Measurements from ENCODE around the gene CDCA4. TPM values are rescaled to one million over a fixed set of nuclear protein-coding genes. Genes with fewer than 3 reads are reported as not detected.
A peak's percentile ranks its signal among the peaks of the same experiment; 100 is the strongest.

CDCA4 gene
- polyA plus RNA-seq, 1 of the 3 experiments (the other 2 are of a cell fraction), result 26.8 TPM

GRCh38 chr14:105011312-105011990 lies 9.4 kb downstream of the CDCA4 start:
- H3K27ac ChIP-seq (ENCODE audit: low read depth in 2 of 2, low read length in 1 of 2), result peak overlapping the region in 1 of 2 experiments; percentile 13; a peak in 1 of 4 replicates
- no peak overlapping the region for H3K4me3 ChIP-seq (ENCODE audit: low read depth in 2 of 2, low read length in 1 of 2)
- H3K9me2 ChIP-seq, result no peaks in the 10 kb centered on the region
- CTCF ChIA-PET, result interaction anchor here (0.7 to 10.9 kb wide), 6 partner anchors 10 to 60 kb away, joined by 3 to 138 read pairs (median 4); partner anchors contain the start of gene CLBA1
- H3K27me3 ChIP-seq (ENCODE audit: insufficient read depth), result no peaks in the 10 kb centered on the region
- H3K9ac ChIP-seq, result no peak overlapping the region
- peaks cover 98% of the 10 kb centered on the region for H3K79me2 ChIP-seq (ENCODE audit: insufficient read depth)
- H3K36me3 ChIP-seq (replicated peaks in 1 of 2; ENCODE audit: control insufficient read depth in 1 of 2, insufficient read depth in 2 of 2, low read length in 1 of 2), result peaks cover 27 to 37% of the 10 kb centered on the region in 2 experiments
- peaks cover 23 to 44% of the 10 kb centered on the region in 2 experiments for H3K4me1 ChIP-seq (ENCODE audit: control insufficient read depth in 1 of 2, insufficient read depth in 2 of 2, low read depth in 1 of 2, low read length in 1 of 2)
- no peaks in the 10 kb centered on the region for H3K9me3 ChIP-seq
- POLR2A ChIA-PET, result interaction anchor here (0.6 kb wide), 1 partner anchor 106 kb away, joined by 3 read pairs; no protein-coding TSS in a partner anchor
- TF ChIP-seq FOSL2 (IDR thresholded peaks at IDR 0.05; ENCODE audit: borderline replicate concordance, low read depth), result no peak
- H2AFZ ChIP-seq (ENCODE audit: low read depth), result no peak overlapping the region
- peak overlapping the region; percentile 46; the same call in 1 of the 2 replicates for H3K4me2 ChIP-seq
- WGBS (ENCODE audit: low lambda C conversion rate), result 90% methylated on average over 18 of the region's 29 CpGs
- peaks cover 18% of the 10 kb centered on the region for H3F3A ChIP-seq (replicated peaks; ENCODE audit: insufficient read depth)
- peaks cover 96% of the 10 kb centered on the region for H4K20me1 ChIP-seq (ENCODE audit: insufficient read depth)
- DNase-seq, result no peak

- TF ChIP-seq GATA2 (CRISPR knock-in tag; IDR thresholded peaks at IDR 0.05) (no peak), FOXJ3 (CRISPR knock-in tag; IDR thresholded peaks at IDR 0.05) (no peak), ZBTB33 (IDR thresholded peaks at IDR 0.05; ENCODE audit: borderline replicate concordance, low read depth) (no peak), FOXM1 (IDR thresholded peaks at IDR 0.05; ENCODE audit: low read depth) (no peak)
- H3K9me3 ChIP-seq, result no peaks in the 10 kb centered on the region
- DNase-seq, result no peak
- CTCF ChIA-PET, result interaction anchor here (1.4 to 10.9 kb wide), 2 partner anchors 35 to 115 kb away, joined by 3 to 138 read pairs; no protein-coding TSS in a partner anchor
- H3K9ac ChIP-seq, result no peak overlapping the region
- H3K36me3 ChIP-seq (replicated peaks in 1 of 2; ENCODE audit: control insufficient read depth in 1 of 2, insufficient read depth in 2 of 2, low read length in 1 of 2), result peaks cover 28 to 37% of the 10 kb centered on the region in 2 experiments
- no peaks in the 10 kb centered on the region for H3K9me2 ChIP-seq
- peaks cover 96% of the 10 kb centered on the region for H3K79me2 ChIP-seq (ENCODE audit: insufficient read depth)
- no peaks in the 10 kb centered on the region for H3K27me3 ChIP-seq (ENCODE audit: insufficient read depth)
- POLR2A ChIA-PET, result no interaction called here
- 71% methylated on average over 5 of the region's 17 CpGs for WGBS (ENCODE audit: low lambda C conversion rate)
- H3K27ac ChIP-seq (ENCODE audit: low read depth in 2 of 2, low read length in 1 of 2), result no peak overlapping the region; a peak in 1 of 4 replicates
- peaks cover 18% of the 10 kb centered on the region for H3F3A ChIP-seq (replicated peaks; ENCODE audit: insufficient read depth)
- no peak overlapping the region for H3K4me3 ChIP-seq (ENCODE audit: low read depth in 2 of 2, low read length in 1 of 2)
- H2AFZ ChIP-seq (ENCODE audit: low read depth), result no peak overlapping the region
- peaks cover 23 to 43% of the 10 kb centered on the region in 2 experiments for H3K4me1 ChIP-seq (ENCODE audit: control insufficient read depth in 1 of 2, insufficient read depth in 2 of 2, low read depth in 1 of 2, low read length in 1 of 2)
- peaks cover 96% of the 10 kb centered on the region for H4K20me1 ChIP-seq (ENCODE audit: insufficient read depth)
- no peak overlapping the region for H3K4me2 ChIP-seq
These were observed 10.0 kb downstream of the CDCA4 start for GRCh38 chr14:105010891-105011291.

GRCh38 chr14:105010106-105010505 lies 10.8 kb downstream of the CDCA4 start:
- CTCF ChIA-PET, result interaction anchor here (1.4 kb wide), 1 partner anchor 114 kb away, joined by 3 read pairs; no protein-coding TSS in a partner anchor
- 93% methylated on average over 4 of the region's 4 CpGs for WGBS (ENCODE audit: low lambda C conversion rate)
- TF ChIP-seq JUND (IDR thresholded peaks at IDR 0.05) (no peak), YY1 (IDR thresholded peaks at IDR 0.05; ENCODE audit: low read depth) (no peak), NFIC (IDR thresholded peaks at IDR 0.05; ENCODE audit: borderline replicate concordance) (no peak), RFX5 (IDR thresholded peaks at IDR 0.05; ENCODE audit: low read length) (no peak), POLR2AphosphoS5 (IDR thresholded peaks at IDR 0.05; ENCODE audit: low read depth, low read length) (no peak), ELF1 (IDR thresholded peaks at IDR 0.05) (no peak), RCOR1 (IDR thresholded peaks at IDR 0.05; ENCODE audit: low read length) (no peak), FOXJ3 (CRISPR knock-in tag; IDR thresholded peaks at IDR 0.05) (no peak), RXRA (IDR thresholded peaks at IDR 0.05; ENCODE audit: borderline replicate concordance, low read depth) (no peak), TEAD4 (IDR thresholded peaks at IDR 0.05; ENCODE audit: borderline replicate concordance, insufficient read depth) (no peak), GATA2 (CRISPR knock-in tag; IDR thresholded peaks at IDR 0.05) (no peak), FOSL2 (IDR thresholded peaks at IDR 0.05; ENCODE audit: borderline replicate concordance, low read depth) (no peak)
- H3K9ac ChIP-seq, result no peak overlapping the region
- no peaks in the 10 kb centered on the region for H3K9me2 ChIP-seq
- H3K4me1 ChIP-seq (ENCODE audit: control insufficient read depth in 1 of 2, insufficient read depth in 2 of 2, low read depth in 1 of 2, low read length in 1 of 2), result peaks cover 23 to 41% of the 10 kb centered on the region in 2 experiments
- DNase-seq, result no peak
- H2AFZ ChIP-seq (ENCODE audit: low read depth), result no peak overlapping the region
- POLR2A ChIA-PET, result no interaction called here
- H3K36me3 ChIP-seq (replicated peaks in 1 of 2; ENCODE audit: control insufficient read depth in 1 of 2, insufficient read depth in 2 of 2, low read length in 1 of 2), result peaks cover 28 to 37% of the 10 kb centered on the region in 2 experiments
- H4K20me1 ChIP-seq (ENCODE audit: insufficient read depth), result peaks cover 90% of the 10 kb centered on the region
- H3K9me3 ChIP-seq, result no peaks in the 10 kb centered on the region
- peaks cover 96% of the 10 kb centered on the region for H3K79me2 ChIP-seq (ENCODE audit: insufficient read depth)
- H3K27ac ChIP-seq (ENCODE audit: low read depth in 2 of 2, low read length in 1 of 2), result no peak overlapping the region
- H3K27me3 ChIP-seq (ENCODE audit: insufficient read depth), result no peaks in the 10 kb centered on the region
- H3F3A ChIP-seq (replicated peaks; ENCODE audit: insufficient read depth), result peaks cover 15% of the 10 kb centered on the region
- no peak overlapping the region for H3K4me3 ChIP-seq (ENCODE audit: low read depth in 2 of 2, low read length in 1 of 2)
- no peak overlapping the region for H3K4me2 ChIP-seq
